Measurements from ENCODE around the gene CATSPERE. TPM values are rescaled to one million over a fixed set of nuclear protein-coding genes. Genes with fewer than 3 reads are reported as not detected.

Gene CATSPERE
- total and polyA plus RNA-seq, 9 of the 15 experiments (the other 6 are each of a cell fraction or from before 2014, with no cell fraction given), result 0.06 to 0.16 (median 0.09) TPM; not detected in 3

- TF ChIP-seq CHAMP1 (IDR thresholded peaks at IDR 0.05), result no peak
Observed at GRCh38 chr1:244585867-244586266, 124.8 kb downstream of the CATSPERE start (continued).

- Histone ChIP-seq H3K9ac (ENCODE audit: insufficient read depth in 1 of 2, low read depth in 2 of 2, low read length in 2 of 2) (no peak overlapping the region), H3K4me2 (ENCODE audit: insufficient read depth, low read length) (no peak overlapping the region), H3K4me1 (replicated peaks in 1 of 2; ENCODE audit: control insufficient read depth in 2 of 2, insufficient read depth in 2 of 2, low read length in 2 of 2) (no peaks in the 10 kb centered on the region; a peak in 2 of 5 replicates), H2AFZ (ENCODE audit: low read depth, low read length) (no peak overlapping the region), H3K79me2 (ENCODE audit: control insufficient read depth, insufficient read depth, low read length) (no peaks in the 10 kb centered on the region), H3K4me3 (no peak overlapping the region), H3K9me3 (replicated peaks; ENCODE audit: control insufficient read depth, insufficient read depth, low read depth, low read length) (peaks cover 3% of the 10 kb centered on the region; the same call in 1 of the 2 replicates), H4K20me1 (replicated peaks; ENCODE audit: control insufficient read depth, insufficient read depth, low read length) (no peaks in the 10 kb centered on the region), H3K27ac (ENCODE audit: extremely low read depth, low read depth, low read length) (no peak overlapping the region), H3K9me1 (ENCODE audit: control insufficient read depth, insufficient read depth, low read length) (no peaks in the 10 kb centered on the region), H3K27me3 (ENCODE audit: control insufficient read depth in 2 of 2, insufficient read depth in 2 of 2, low read length in 2 of 2) (peaks cover 4% of the 10 kb centered on the region in 2 experiments; a peak in 1 of 5 replicates), H3K36me3 (ENCODE audit: control insufficient read depth, insufficient read depth, low read length) (no peaks in the 10 kb centered on the region)
- no peak for FAIRE-seq
- CTCF ChIA-PET (ENCODE audit: low intra/inter-chr PET ratio), result no interaction called here
- POLR2A ChIA-PET, result no interaction called here
- no peak for ATAC-seq
- WGBS (ENCODE audit: insufficient coverage, low coverage, missing lambda C conversion rate), result 0% methylated on average over 2 of the region's 2 CpGs
- DNase-seq (ENCODE audit: extremely low read depth in 1 of 4, low spot score in 3 of 4), result no peak
- intact Hi-C loops (cut with micrococcal nuclease), result no loop called here
- no peak for TF ChIP-seq SMARCC2 (IDR thresholded peaks at IDR 0.05; ENCODE audit: low read depth)
- peak; percentile 81 for TF ChIP-seq ZNF146 (CRISPR knock-in tag; IDR thresholded peaks at IDR 0.05; ENCODE audit: unreplicated experiment)
- peak; percentile 29 for TF ChIP-seq RBM25 (IDR thresholded peaks at IDR 0.05; ENCODE audit: low read depth, low read length, severe bottlenecking)
- no TSS peak for BruUV-seq (replicated peaks)
- in situ Hi-C loops (cut with MboI), result no loop called here
Observed at GRCh38 chr1:244590670-244591069, 129.6 kb downstream of the CATSPERE start.
